ENCODE data around the gene MCUB.

MCUB gene

GRCh38 chr4:109729117-109729717 is 169.2 kb downstream of the MCUB start:
- peak; percentile 0 for DNase-seq (ENCODE audit: low read depth, low spot score)

DNA sequence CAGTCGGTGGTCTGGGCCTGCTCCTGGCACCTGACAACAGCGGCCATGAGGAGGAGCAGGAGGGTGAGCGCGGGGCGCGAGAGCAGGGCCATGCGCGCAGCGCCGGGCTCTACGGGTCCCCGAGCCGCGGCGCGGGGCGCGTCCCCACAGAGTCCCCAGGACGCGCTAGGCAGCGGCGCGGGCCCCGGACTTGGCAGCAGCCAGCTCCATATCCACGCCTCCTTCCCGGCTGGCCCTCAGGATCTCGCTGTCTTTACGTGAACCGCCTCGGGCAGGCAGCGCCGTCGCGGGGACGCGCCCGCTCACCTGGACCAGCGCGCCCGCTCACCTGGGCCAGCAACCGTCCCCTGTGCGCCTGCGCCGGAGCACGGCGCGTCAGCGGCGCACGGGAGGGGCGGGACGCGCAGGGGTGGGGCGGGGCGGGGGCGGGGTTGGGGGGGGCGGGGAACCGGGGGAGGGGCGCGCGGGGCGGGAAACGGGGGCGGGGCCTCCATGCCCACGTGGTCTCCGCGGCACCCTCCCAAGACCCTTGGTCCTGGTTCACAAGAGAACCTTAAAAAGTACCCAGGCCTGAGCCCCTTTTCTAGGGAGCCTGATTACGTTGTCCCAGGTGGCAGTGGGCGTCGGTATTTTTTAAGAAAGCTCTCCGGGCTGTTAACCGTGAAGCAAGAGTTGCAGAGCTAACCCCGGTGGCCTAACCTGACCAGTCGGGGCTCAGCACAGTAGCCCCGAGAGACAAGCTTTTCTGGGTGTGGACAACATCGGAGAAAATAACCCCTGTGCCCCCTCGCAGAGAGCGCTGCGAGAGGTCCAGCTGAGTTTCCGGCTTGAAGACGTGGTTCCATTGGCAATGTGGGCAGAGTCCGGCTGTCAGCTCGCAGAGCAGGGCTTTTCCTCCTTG is 169.9 kb downstream of the MCUB start, which contains the start of gene PLA2G12A:
Gene PLA2G12A (minus strand): TSS at position 353 of the 901 bp plus-strand sequence. CDS start 261 bp downstream, at position 92.
- DNase-seq (ENCODE audit: low read depth, low spot score): peak; percentile 62

DNA sequence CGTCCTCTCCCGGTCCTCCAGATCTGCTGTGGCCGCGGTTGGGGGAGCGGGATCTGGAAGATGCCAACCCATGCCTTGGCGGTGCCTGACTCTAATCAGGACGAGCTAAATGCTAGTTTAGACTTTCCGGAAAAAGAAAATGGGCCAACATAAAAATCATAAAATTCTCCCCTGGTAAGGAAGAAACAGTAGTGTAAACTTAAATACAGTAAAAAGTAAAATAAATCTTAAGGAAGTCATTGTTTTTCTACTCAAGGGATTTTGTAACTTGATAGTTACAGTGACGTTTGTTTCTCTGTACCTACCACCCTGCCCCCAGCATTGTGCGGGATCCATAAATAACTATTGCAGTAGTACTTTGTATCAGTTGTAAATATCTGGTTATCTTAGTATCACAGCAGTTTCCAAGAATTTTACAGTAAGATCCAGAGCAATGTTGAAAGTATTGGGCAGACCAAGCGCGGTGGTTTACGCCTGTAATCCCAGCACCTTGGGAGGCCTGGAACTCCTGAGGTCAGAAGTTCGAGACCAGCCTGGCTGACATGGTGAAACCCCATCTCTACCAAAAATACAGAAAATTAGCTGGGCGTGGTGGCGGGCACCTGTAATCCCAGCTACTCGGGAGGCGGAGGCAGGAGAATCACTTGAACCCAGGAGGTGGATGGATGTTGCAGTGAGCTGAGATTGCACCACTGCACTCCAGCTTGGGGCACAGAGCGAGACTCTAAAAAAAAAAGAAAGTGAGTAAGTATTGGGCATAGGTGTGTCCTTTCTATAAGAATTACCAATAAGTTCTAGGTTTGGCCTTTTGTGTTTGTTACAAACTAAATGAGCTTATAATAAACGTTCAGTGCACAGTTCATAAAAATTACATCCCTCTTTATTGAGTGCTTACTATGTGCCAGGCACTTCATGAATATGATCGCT is 170.8 kb downstream of the MCUB start:
- no peak for DNase-seq (ENCODE audit: low read depth, low spot score)

DNA sequence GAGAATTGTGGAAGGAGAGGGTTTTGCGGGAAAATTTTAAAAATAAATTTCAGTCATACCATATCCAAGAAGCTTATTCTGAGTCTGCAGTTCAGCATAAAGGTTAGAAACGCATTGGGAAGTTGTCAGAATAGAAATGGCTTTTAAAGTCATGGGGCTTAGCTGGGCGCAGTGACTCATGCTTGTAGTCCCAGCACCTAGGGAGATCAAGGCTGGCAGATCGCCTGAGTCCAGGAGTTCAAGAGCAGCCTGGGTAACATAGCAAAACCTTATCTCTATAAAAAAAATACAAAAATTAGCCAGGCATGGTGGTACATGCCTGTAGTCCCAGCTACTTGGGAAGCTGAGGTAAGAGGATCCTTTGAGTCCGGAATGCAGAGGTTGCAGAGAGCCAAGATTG is 173.7 kb downstream of the MCUB start:
- no peak for DNase-seq (ENCODE audit: low read depth, low spot score)

DNA sequence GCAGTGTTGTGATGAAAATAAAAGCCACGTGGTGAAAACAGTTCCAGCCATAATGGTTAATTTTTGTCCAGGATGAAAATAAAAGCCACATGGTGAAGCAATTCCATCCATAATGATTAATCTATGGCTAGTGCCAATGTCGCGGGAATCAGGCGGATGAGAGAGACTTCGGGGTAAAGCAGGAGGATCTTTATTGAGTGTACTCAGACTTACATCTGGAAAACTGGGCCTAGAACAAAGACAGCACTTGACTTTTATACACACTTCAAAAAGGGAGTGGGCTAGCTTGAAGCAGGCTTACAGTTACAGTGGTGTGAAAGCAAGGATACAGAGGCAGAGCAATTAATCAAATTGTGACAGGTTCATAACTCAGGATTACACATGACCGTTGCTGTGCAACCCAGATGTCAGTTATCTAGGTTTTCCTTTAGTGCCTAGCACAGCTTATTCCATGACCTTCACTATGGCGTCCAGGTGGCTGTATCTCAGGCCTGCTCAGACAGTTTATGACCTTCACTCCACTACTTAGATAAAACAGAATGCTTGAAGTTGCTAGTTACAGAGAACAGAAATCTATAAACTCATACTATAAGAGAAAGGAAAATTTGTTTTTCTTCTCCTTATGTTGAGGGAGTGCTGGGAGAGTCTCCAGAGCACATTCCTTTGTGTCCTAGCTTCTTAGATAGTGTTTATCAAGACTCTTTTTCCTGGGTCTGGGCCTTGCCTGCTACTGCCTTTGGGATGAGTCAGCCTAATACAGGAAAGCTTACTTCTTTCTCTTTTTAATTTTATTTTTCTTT is 175.7 kb downstream of the MCUB start:
- no peak for DNase-seq (ENCODE audit: low read depth, low spot score)
